H1 (cell line): ENCODE measurements around the gene ADPRS.

Experiments used
- BRCA1 ChIP-seq: IDR thresholded peaks from 2 replicates; pipeline ENCODE4 v1.6.1; 2012; ENCODE audit warnings: low read depth, low read length, improper control_type of control experiment
- CTCF ChIP-seq, 3 experiments: IDR thresholded peaks; 1 replicate in 2 of 3; 2 replicates in 1 of 3; pipeline versions ENCODE4 v1.5.1 to v1.6.1; 2011; ENCODE audit warnings: low read length in 3 of 3, mild to moderate bottlenecking in 3 of 3, inconsistent platforms in 2 of 3, low read depth in 1 of 3, moderate library complexity in 1 of 3; ENCODE audit not compliant: insufficient read depth in 1 of 3; ENCODE audit errors: control extremely low read depth in 1 of 3
- EP300 ChIP-seq, 2 experiments: IDR thresholded peaks; 1 replicate in 1 of 2; 2 replicates in 1 of 2; pipeline ENCODE4 v1.6.1; 2011 to 2012; ENCODE audit warnings: low read depth in 2 of 2, low read length in 2 of 2, mild to moderate bottlenecking in 2 of 2, borderline replicate concordance in 1 of 2, inconsistent platforms in 1 of 2, moderate library complexity in 1 of 2
- SIX5 ChIP-seq: IDR thresholded peaks from 2 replicates; pipeline ENCODE4 v1.6.1; 2011; ENCODE audit warnings: mild to moderate bottlenecking, low read depth, low read length

GRCh38 chr1:36128905-36129206 is 40.2 kb downstream of the ADPRS start:
- TF ChIP-seq SIX5 (no peak), BRCA1 (no peak), EP300 (IDR thresholded peaks at IDR 0.05; ENCODE audit: borderline replicate concordance in 1 of 2, low read depth in 2 of 2, low read length in 2 of 2) (no peak), CTCF (IDR thresholded peaks at IDR 0.05; ENCODE audit: control extremely low read depth in 1 of 3, insufficient read depth in 1 of 3, low read depth in 1 of 3, low read length in 3 of 3) (no peak)
